Ectodermal cell (in vitro differentiated cells): ENCODE data around the gene RIBC2.

Source experiments
- H3K27ac ChIP-seq: 2 replicates; pipeline ENCODE4 v1.7.0; 2013; ENCODE audit warnings: mild to moderate bottlenecking, low read depth, low read length; ENCODE audit not compliant: insufficient read depth, poor library complexity, severe bottlenecking
- H3K27me3 ChIP-seq: 2 replicates; pipeline ENCODE4 v1.7.0; 2013; ENCODE audit warnings: mild to moderate bottlenecking, low read length; ENCODE audit not compliant: insufficient read depth, control insufficient read depth, poor library complexity, severe bottlenecking
- H3K36me3 ChIP-seq: one replicate; pipeline ENCODE4 v1.7.0; 2013; ENCODE audit warnings: low read length; ENCODE audit not compliant: control insufficient read depth, insufficient read depth
- H3K4me1 ChIP-seq: one replicate; pipeline ENCODE4 v1.7.0; 2013; ENCODE audit warnings: low read length; ENCODE audit not compliant: control insufficient read depth, insufficient read depth
- H3K4me3 ChIP-seq: 2 replicates; pipeline ENCODE4 v1.7.0; 2013; ENCODE audit warnings: low read depth, low read length, control low read depth; ENCODE audit not compliant: insufficient read depth
- H3K9me3 ChIP-seq: 2 replicates; pipeline ENCODE4 v1.7.0; 2013; ENCODE audit warnings: mild to moderate bottlenecking, low read length, moderate library complexity; ENCODE audit not compliant: control insufficient read depth
- WGBS, 2 experiments: methylation state at CpG; one replicate each; pipeline ENCODE4 v1.1.7; 2013; ENCODE audit warnings: missing lambda C conversion rate in 2 of 2; 5-methylcytosine and 5-hydroxymethylcytosine counted together

Gene RIBC2

GRCh38 chr22:45402466-45402985 is 11.0 kb upstream of the RIBC2 start:
- WGBS, 2 experiments = 85 to 100% methylated on average over 1 to 3 of the region's 3 CpGs
- Histone ChIP-seq H3K36me3 (no peaks in the 10 kb centered on the region), H3K4me3 (no peak overlapping the region), H3K27ac (no peak overlapping the region), H3K9me3 (no peaks in the 10 kb centered on the region), H3K27me3 (no peaks in the 10 kb centered on the region), H3K4me1 (no peaks in the 10 kb centered on the region)

GRCh38 chr22:45407793-45408192 is 5.7 kb upstream of the RIBC2 start:
- no peaks in the 10 kb centered on the region for H3K4me1 ChIP-seq
- no peak overlapping the region for H3K4me3 ChIP-seq
- no peaks in the 10 kb centered on the region for H3K9me3 ChIP-seq
- H3K27me3 ChIP-seq = peaks cover 3% of the 10 kb centered on the region
- WGBS, 2 experiments = 90 to 94% methylated on average over 5 of the region's 5 CpGs
- H3K36me3 ChIP-seq = no peaks in the 10 kb centered on the region
- H3K27ac ChIP-seq = no peak overlapping the region

- 96 to 98% methylated on average over 27 of the region's 27 CpGs for WGBS, 2 experiments
- Histone ChIP-seq H3K27me3 (peaks cover 23% of the 10 kb centered on the region), H3K4me3 (no peak overlapping the region), H3K4me1 (no peaks in the 10 kb centered on the region), H3K9me3 (no peaks in the 10 kb centered on the region), H3K36me3 (no peaks in the 10 kb centered on the region), H3K27ac (no peak overlapping the region)
Measured at GRCh38 chr22:45413013-45413367, 503 bp upstream of the RIBC2 start.

- 92 to 93% methylated on average over 16 of the region's 16 CpGs for WGBS, 2 experiments
- no peak overlapping the region for H3K4me3 ChIP-seq
- H3K9me3 ChIP-seq = no peaks in the 10 kb centered on the region
- peaks cover 15% of the 10 kb centered on the region for H3K27me3 ChIP-seq
- no peaks in the 10 kb centered on the region for H3K4me1 ChIP-seq
- no peak overlapping the region for H3K27ac ChIP-seq
- H3K36me3 ChIP-seq = no peaks in the 10 kb centered on the region
Measured at GRCh38 chr22:45418056-45418769, 4.7 kb downstream of the RIBC2 start.

- no peak overlapping the region for H3K27ac ChIP-seq
- no peaks in the 10 kb centered on the region for H3K36me3 ChIP-seq
- H3K9me3 ChIP-seq = no peaks in the 10 kb centered on the region
- H3K4me1 ChIP-seq = no peaks in the 10 kb centered on the region
- no peak overlapping the region for H3K4me3 ChIP-seq
- H3K27me3 ChIP-seq = peaks cover 10% of the 10 kb centered on the region
- WGBS, 2 experiments = 93% methylated on average over 6 of the region's 6 CpGs
Measured at GRCh38 chr22:45418770-45419138, 5.3 kb downstream of the RIBC2 start.

- 89% methylated on average over 4 of the region's 4 CpGs for WGBS, 2 experiments
- Histone ChIP-seq H3K36me3 (no peaks in the 10 kb centered on the region), H3K4me1 (no peaks in the 10 kb centered on the region), H3K4me3 (no peak overlapping the region), H3K27me3 (no peaks in the 10 kb centered on the region), H3K27ac (no peak overlapping the region), H3K9me3 (no peaks in the 10 kb centered on the region)
Measured at GRCh38 chr22:45420011-45420410, 6.5 kb downstream of the RIBC2 start.

- H3K27me3 ChIP-seq = no peaks in the 10 kb centered on the region
- no peak overlapping the region for H3K4me3 ChIP-seq
- H3K36me3 ChIP-seq = no peaks in the 10 kb centered on the region
- WGBS, 2 experiments = 91 to 96% methylated on average over 2 of the region's 2 CpGs
- H3K4me1 ChIP-seq = no peaks in the 10 kb centered on the region
- H3K9me3 ChIP-seq = no peaks in the 10 kb centered on the region
- no peak overlapping the region for H3K27ac ChIP-seq
Measured at GRCh38 chr22:45420539-45420938, 7.0 kb downstream of the RIBC2 start.

GRCh38 chr22:45421349-45422055 is 8.0 kb downstream of the RIBC2 start:
- Histone ChIP-seq H3K4me3 (no peak overlapping the region), H3K4me1 (no peaks in the 10 kb centered on the region), H3K9me3 (no peaks in the 10 kb centered on the region), H3K27ac (no peak overlapping the region), H3K27me3 (no peaks in the 10 kb centered on the region), H3K36me3 (no peaks in the 10 kb centered on the region)
- WGBS, 2 experiments = 82 to 92% methylated on average over 2 of the region's 2 CpGs

- no peaks in the 10 kb centered on the region for H3K4me1 ChIP-seq
- no peaks in the 10 kb centered on the region for H3K9me3 ChIP-seq
- no peak overlapping the region for H3K27ac ChIP-seq
- WGBS, 2 experiments = 92 to 93% methylated on average over 14 of the region's 14 CpGs
- H3K27me3 ChIP-seq = no peaks in the 10 kb centered on the region
- no peaks in the 10 kb centered on the region for H3K36me3 ChIP-seq
- H3K4me3 ChIP-seq = no peak overlapping the region
Measured at GRCh38 chr22:45422237-45422983, 8.9 kb downstream of the RIBC2 start.

GRCh38 chr22:45423524-45423923 is 10.0 kb downstream of the RIBC2 start:
- no peak overlapping the region for H3K27ac ChIP-seq
- no peaks in the 10 kb centered on the region for H3K4me1 ChIP-seq
- no peaks in the 10 kb centered on the region for H3K27me3 ChIP-seq
- H3K36me3 ChIP-seq = no peaks in the 10 kb centered on the region
- no peak overlapping the region for H3K4me3 ChIP-seq
- 87 to 89% methylated on average over 4 of the region's 4 CpGs for WGBS, 2 experiments
- no peaks in the 10 kb centered on the region for H3K9me3 ChIP-seq
